Pancreas (tissue), 10 donors: ENCODE measurements around the gene PRDM12. TPM values are rescaled to one million over a fixed set of nuclear protein-coding genes. Genes with fewer than 3 reads are reported as not detected.
A peak's percentile ranks its signal among the peaks of the same experiment; 100 is the strongest.

Source experiments
- ATAC-seq, 4 donors: fragments of 200-7000 bp; cut with Tn5 transposase; one replicate each; pipeline versions ENCODE4 v1.8.0 to v1.9.1; 2020; ENCODE audit warnings: mild to moderate bottlenecking in 4 of 4, moderate library complexity in 4 of 4
- DNase-seq, 6 donors: peaks; one replicate each; pipeline ENCODE4 v3.0.0-alpha.2; 2020
- FAIRE-seq: peaks from 2 replicates; lab custom pipeline; 2012; peaks lifted over from hg19 to GRCh38; lab: Jason Lieb, UNC
- H3K27ac ChIP-seq, 4 donors: fragments of 200-600 bp; sonication (generic); 1 replicate in 3 of 4; 2 replicates in 1 of 4; pipeline versions ENCODE4 v1.5.0 to v1.8.0; 2020
- H3K27me3 ChIP-seq, 4 donors: fragments of 200-600 bp; one replicate each; pipeline ENCODE4 v1.8.0; 2021
- H3K36me3 ChIP-seq, 3 donors: fragments of 200-600 bp; sonication (generic) in 1 of 3; one replicate each; pipeline versions ENCODE4 v1.5.0 to v1.8.0; 2020 to 2021
- H3K4me1 ChIP-seq, 3 donors: fragments of 200-600 bp; one replicate each; pipeline ENCODE4 v1.8.0; 2021
- H3K4me3 ChIP-seq, 4 donors: fragments of 200-600 bp; sonication (generic) in 2 of 4; one replicate each; pipeline versions ENCODE4 v1.5.0 to v1.8.0; 2020 to 2021
- H3K9me3 ChIP-seq, 4 donors: fragments of 200-600 bp; one replicate each; pipeline ENCODE4 v1.8.0; 2021
- WGBS, 2 donors: extraction: QIAGEN DNeasy Blood & Tissue Kit; methylation state at CpG; one replicate each; pipeline ENCODE4 v1.1.7; 2013; 5-methylcytosine and 5-hydroxymethylcytosine counted together
- intact Hi-C, 3 donors: fragments of 100-400 bp; cut with DNase I; formaldehyde crosslinking; loops; one replicate each; pipeline versions ENCODE4 v1.11.1 to v1.14.2; 2022
- polyA plus RNA-seq, 2 donors: library from polyadenylated mRNA; stranded (reverse); fragments of 200-250 nt; gene quantifications; one replicate each; pipeline ENCODE4 v1.2.3, GENCODE V29; 2013
- total RNA-seq, 6 donors: library from RNA; stranded (reverse); fragmentation: NEBNext Ultra II Directional in 4 of 6; extraction: Animal tissue kit (Norgen Biotek cat#: 25700) in 4 of 6; gene quantifications; one replicate each; pipeline versions ENCODE4 v1.2.1 to v1.2.4, GENCODE V29; 2021 to 2023
- TF ChIP-seq, protein P1 (sequence below), 4 donors: fragments of 200-600 bp; sonication (generic) in 3 of 4; IDR thresholded peaks; one replicate each; pipeline versions ENCODE4 v1.5.0 to v1.8.0; 2021; ENCODE audit warnings: antibody characterized with exemption in 4 of 4
- donor health status: healthy with polysubstance abuse.
- donor health status: DM: no; HTN: no; CAD: no; lungs with moderate emphysema.
- donor health status: DM: no; HTN: no; CAD: no.
- donor health status: control.
- donor health status: control.
- donor health status: Bipolar disorder and iron deficiency.
- donor health status: DM: yes; HTN: yes; CAD: no.
- donor health status: DM: no; HTN: no; CAD: no.
- donor health status: DM: no; HTN: no; CAD: no.
- donor health status: DM: yes; HTN: yes; CAD: no.

Gene PRDM12
- total and polyA plus RNA-seq, 8 donors, result 0.02 to 0.06 (median 0.06) TPM; not detected in 5

DNA sequence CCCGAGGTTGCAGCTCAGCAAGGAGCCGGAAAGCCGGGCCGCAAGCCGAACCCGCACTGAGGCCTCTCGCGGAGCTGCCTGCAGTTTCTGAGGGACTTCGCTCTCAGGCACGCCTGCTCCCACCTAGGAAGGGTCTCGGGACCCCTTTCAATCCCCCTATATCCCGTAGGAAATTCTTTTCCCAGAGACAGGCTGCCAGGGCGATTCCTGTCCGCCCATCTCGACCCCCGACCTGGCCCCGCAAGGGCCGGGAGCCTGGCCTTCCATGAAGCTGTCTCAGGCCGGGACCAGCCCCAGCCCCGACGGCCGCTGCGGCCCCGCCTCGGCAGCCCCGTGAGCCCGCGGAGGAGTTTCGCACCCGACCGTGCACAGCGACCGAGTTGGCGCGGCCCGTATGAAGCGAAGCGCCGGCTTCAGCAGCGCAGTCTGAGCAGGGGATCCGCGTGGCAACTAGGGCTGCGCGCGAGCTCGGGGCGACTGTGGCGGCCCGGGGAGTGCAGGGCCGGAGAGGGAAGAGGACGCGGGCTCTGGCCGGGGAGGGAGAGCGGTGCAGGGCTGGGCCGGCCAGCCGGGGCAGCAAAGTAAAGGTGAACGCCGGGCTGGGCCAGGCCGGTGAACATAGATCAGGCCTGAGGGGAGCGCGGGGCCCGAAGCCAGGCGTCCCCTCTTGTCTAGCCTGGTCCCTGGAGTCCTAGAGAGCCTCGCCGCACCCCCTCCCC is 977 bp upstream of the PRDM12 start:
- ATAC-seq (peak; percentile 14 to 60 (median 34)), FAIRE-seq (no peak), DNase-seq (no peak)
- no peak overlapping the region for H3K27ac ChIP-seq
- peak overlapping the region in 1 of 4 donors; percentile 14 for H3K4me3 ChIP-seq
- no peaks in the 10 kb centered on the region for H3K9me3 ChIP-seq
- no peaks in the 10 kb centered on the region for H3K36me3 ChIP-seq
- H3K4me1 ChIP-seq, result peaks cover 0 to 24% (median 23%) of the 10 kb centered on the region in 3 donors
- H3K27me3 ChIP-seq, result peaks cover 7 to 76% (median 37%) of the 10 kb centered on the region in 4 donors
- TF ChIP-seq, protein P1, sequence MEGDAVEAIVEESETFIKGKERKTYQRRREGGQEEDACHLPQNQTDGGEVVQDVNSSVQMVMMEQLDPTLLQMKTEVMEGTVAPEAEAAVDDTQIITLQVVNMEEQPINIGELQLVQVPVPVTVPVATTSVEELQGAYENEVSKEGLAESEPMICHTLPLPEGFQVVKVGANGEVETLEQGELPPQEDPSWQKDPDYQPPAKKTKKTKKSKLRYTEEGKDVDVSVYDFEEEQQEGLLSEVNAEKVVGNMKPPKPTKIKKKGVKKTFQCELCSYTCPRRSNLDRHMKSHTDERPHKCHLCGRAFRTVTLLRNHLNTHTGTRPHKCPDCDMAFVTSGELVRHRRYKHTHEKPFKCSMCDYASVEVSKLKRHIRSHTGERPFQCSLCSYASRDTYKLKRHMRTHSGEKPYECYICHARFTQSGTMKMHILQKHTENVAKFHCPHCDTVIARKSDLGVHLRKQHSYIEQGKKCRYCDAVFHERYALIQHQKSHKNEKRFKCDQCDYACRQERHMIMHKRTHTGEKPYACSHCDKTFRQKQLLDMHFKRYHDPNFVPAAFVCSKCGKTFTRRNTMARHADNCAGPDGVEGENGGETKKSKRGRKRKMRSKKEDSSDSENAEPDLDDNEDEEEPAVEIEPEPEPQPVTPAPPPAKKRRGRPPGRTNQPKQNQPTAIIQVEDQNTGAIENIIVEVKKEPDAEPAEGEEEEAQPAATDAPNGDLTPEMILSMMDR (IDR thresholded peaks at IDR 0.05), result no peak
- intact Hi-C loops, result no loop called here
- 2 to 4% methylated on average over 52 to 65 of the region's 65 CpGs for WGBS, 2 donors

DNA sequence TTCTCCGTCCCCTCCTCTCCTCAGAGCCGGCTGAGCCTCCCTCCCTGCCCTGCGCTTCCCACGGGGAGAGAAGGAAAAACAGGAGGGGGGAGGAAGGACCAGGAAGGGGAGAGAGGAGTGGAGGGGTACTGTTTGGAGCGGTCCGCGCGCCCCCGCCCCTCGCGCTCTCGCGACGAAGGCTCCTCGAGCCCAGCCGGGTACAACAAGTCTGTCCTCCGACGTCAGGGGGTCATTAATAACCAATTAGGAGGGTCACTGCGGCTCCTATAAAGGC is 480 bp upstream of the PRDM12 start:
- ATAC-seq, result no peak
- WGBS, 2 donors, result 2 to 6% methylated on average over 16 to 19 of the region's 19 CpGs
- H3K9me3 ChIP-seq, result no peaks in the 10 kb centered on the region
- intact Hi-C loops, result no loop called here
- no peak overlapping the region for H3K27ac ChIP-seq
- H3K36me3 ChIP-seq, result no peaks in the 10 kb centered on the region
- no peak for FAIRE-seq
- no peak for DNase-seq
- TF ChIP-seq, protein P1 (IDR thresholded peaks at IDR 0.05), result no peak
- H3K4me1 ChIP-seq, result peaks cover 0 to 24% (median 23%) of the 10 kb centered on the region in 3 donors
- peaks cover 7 to 73% (median 37%) of the 10 kb centered on the region in 4 donors for H3K27me3 ChIP-seq
- H3K4me3 ChIP-seq, result peak overlapping the region in 1 of 4 donors; percentile 14

DNA sequence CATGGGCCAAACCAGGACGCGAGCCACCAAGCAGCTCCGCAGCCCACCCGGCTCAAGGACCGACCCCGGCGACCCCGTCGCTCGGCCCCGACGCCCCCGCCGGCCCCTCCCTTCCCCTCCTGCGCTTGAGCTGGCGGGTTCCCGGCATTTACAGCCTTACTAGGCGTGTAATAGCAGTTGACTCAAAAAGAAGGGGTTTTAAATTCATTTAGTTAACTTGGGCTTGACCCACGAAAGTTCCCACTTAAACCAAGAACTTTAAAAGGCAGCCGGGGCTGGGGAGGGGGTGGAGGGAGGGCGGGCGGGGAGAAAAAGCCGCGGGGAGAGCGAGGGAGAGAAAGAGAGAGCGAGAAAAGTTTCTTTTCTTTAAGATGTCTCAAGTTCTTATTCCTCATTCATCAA is 636 bp downstream of the PRDM12 start:
- TF ChIP-seq, protein P1 (IDR thresholded peaks at IDR 0.05), result no peak
- Histone ChIP-seq H3K9me3 (no peaks in the 10 kb centered on the region), H3K36me3 (no peaks in the 10 kb centered on the region), H3K4me3 (no peak overlapping the region), H3K4me1 (peaks cover 0 to 24% (median 23%) of the 10 kb centered on the region in 3 donors), H3K27ac (no peak overlapping the region), H3K27me3 (peaks cover 7 to 62% (median 31%) of the 10 kb centered on the region in 4 donors)
- DNase-seq (no peak), FAIRE-seq (no peak), ATAC-seq (no peak)
- intact Hi-C loops, result no loop called here
- 2 to 4% methylated on average over 24 to 25 of the region's 26 CpGs for WGBS, 2 donors

DNA sequence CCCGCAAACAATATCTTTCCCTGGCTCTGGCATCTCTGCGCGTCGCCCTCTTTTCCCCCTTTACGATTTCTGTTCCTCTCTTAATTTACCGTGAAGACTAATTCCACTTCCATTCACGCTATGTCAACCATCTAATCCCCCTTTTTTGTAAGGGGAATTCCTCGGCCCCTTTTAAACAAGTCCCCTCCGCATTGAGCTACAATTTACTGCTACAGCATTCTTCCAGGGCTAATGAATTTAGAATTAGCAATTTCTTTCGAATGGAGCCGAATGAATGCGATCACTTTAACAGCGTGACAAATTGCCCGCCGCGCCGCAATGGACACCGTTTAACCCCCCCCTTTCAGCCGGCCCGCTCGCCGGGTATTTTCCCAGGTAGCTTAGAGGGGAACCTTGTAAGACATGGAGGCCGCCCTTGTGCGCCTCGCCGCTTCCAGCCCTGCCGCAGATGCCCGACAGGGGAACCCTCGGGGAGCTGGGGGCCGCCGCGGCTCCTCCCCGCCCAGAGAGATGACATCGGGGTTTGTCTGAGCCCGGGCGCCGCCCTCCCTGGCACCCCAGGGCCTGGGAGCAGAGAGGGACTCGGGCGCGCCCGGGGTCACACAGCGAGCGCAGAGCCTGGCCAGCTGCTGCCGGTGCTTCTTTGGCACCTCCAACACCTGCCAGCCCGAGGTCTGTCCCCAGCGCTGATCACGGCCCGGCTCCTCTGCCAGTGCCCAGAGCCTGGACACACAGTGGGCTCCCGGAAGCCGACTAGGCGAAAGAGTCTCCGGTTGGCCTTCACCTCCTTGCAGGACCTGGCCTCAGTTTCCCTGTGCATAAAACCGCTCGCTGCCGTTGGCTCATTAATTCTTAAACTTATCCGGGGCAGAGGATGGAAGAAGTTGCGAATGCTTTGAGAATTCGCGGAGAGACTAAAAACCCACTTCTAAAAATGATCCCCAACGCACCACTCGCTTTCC is 1.3 kb downstream of the PRDM12 start:
- TF ChIP-seq, protein P1 (IDR thresholded peaks at IDR 0.05), result no peak
- FAIRE-seq, result no peak
- no peak for ATAC-seq
- intact Hi-C loops, result no loop called here
- 3 to 5% methylated on average over 57 to 61 of the region's 61 CpGs for WGBS, 2 donors
- Histone ChIP-seq H3K36me3 (no peaks in the 10 kb centered on the region), H3K4me1 (peaks cover 0 to 22% (median 20%) of the 10 kb centered on the region in 3 donors), H3K4me3 (no peak overlapping the region), H3K27ac (no peak overlapping the region), H3K27me3 (peaks cover 7 to 57% (median 29%) of the 10 kb centered on the region in 4 donors), H3K9me3 (no peaks in the 10 kb centered on the region)
- DNase-seq, result no peak
